ENCODE results near the gene TGFB2. TPM values are rescaled to one million over a fixed set of nuclear protein-coding genes. Genes with fewer than 3 reads are reported as not detected.

Gene TGFB2
- polyA plus RNA-seq, 1 experiment: 14.8 TPM

DNA sequence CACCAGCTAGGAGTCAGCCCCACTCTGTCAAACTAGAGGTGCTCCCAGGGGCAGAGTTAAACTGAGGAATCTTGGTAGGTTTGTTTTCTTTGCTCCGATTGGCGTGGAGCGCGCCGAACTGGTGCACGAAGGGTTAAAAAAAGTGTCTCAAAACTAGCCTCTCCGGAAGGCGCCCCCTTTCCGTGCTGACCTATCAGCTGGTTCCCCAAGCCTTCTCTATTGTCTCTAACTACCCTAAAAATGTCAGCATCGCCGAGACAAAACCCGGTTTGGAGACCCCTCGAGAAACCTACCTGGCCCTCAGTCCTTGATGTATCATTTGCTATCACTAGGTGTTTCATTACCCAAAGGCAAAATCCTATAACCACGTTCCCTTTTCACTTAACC lies 2.2 kb downstream of the TGFB2 start:
- POLR2A ChIA-PET: interaction anchor here (0.6 to 1.0 kb wide), 5 partner anchors 17 to 359 kb away, joined by 3 to 5 read pairs (median 4); no protein-coding TSS in a partner anchor
- H3K4me3 ChIP-seq (ENCODE audit: low read depth, low read length): peak overlapping the region; percentile 75
- peak overlapping the region; percentile 71 for H3K27ac ChIP-seq (ENCODE audit: low read depth, low read length)
- H3K9me3 ChIP-seq (ENCODE audit: control insufficient read depth, insufficient read depth, low read length): no peaks in the 10 kb centered on the region
- H3K27me3 ChIP-seq (ENCODE audit: control insufficient read depth, insufficient read depth, low read length): no peaks in the 10 kb centered on the region
- TF ChIP-seq, protein P1, sequence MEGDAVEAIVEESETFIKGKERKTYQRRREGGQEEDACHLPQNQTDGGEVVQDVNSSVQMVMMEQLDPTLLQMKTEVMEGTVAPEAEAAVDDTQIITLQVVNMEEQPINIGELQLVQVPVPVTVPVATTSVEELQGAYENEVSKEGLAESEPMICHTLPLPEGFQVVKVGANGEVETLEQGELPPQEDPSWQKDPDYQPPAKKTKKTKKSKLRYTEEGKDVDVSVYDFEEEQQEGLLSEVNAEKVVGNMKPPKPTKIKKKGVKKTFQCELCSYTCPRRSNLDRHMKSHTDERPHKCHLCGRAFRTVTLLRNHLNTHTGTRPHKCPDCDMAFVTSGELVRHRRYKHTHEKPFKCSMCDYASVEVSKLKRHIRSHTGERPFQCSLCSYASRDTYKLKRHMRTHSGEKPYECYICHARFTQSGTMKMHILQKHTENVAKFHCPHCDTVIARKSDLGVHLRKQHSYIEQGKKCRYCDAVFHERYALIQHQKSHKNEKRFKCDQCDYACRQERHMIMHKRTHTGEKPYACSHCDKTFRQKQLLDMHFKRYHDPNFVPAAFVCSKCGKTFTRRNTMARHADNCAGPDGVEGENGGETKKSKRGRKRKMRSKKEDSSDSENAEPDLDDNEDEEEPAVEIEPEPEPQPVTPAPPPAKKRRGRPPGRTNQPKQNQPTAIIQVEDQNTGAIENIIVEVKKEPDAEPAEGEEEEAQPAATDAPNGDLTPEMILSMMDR (IDR thresholded peaks at IDR 0.05; ENCODE audit: low read depth, low read length): 0 out of 2 replicates have a peak, but pooled peaks have one; percentile 11
- no peak for DNase-seq (ENCODE audit: low read depth, low spot score)
- CTCF ChIA-PET: no interaction called here

DNA sequence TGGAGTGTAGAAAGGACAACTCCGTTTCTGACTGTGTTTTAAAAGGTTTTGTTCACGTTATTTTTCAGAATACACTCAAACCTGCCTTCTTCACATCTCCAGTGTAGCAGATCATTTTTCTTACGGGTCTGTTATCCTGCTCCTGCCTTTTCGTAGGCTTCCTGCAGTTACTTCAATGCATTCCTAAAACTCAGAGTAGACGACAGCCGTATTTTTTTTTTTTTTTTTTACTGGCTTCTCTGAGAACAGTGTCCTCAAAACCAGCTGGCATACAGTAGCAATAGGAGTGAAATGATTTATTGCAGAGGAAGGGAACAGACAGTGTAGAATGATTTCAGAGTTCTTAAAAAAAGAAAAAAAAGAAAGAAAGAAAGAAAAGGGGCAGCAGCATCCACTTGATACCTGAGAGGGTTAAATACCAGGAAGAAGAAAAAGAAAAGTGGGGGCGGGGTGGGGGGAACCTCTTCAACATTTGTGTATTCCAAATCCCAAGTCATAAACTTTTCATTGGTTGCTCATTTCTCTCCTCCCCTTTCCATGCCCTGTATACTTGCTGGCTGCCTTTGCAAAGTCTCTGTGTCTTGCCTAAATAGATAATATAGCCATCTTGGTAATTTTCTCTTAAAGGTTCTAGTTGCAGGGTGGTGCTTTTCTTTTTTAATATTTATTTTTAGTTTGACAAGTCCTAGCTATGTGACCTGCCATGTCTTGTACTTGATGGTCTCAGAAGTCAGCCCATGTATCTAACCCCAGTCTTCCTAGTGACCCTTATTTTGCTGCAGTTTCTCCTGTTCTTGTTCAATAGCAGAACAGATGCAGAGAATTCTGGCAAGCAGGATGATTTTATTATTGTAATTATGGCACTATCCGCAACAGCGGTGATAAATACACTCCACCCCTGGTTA lies 2.8 kb downstream of the TGFB2 start:
- Histone ChIP-seq H3K4me3 (ENCODE audit: low read depth, low read length) (peak overlapping the region; percentile 75), H3K27me3 (ENCODE audit: control insufficient read depth, insufficient read depth, low read length) (no peaks in the 10 kb centered on the region), H3K27ac (ENCODE audit: low read depth, low read length) (peak overlapping the region; percentile 71), H3K9me3 (ENCODE audit: control insufficient read depth, insufficient read depth, low read length) (no peaks in the 10 kb centered on the region)
- CTCF ChIA-PET: interaction anchor here (0.5 to 1.5 kb wide), 2 partner anchors 387 to 1037 kb away, joined by 3 to 10 read pairs; no protein-coding TSS in a partner anchor
- DNase-seq (ENCODE audit: low read depth, low spot score): no peak
- POLR2A ChIA-PET: interaction anchor here (0.6 to 0.7 kb wide), 2 partner anchors 29 to 119 kb away, joined by 4 to 5 read pairs; no protein-coding TSS in a partner anchor
- TF ChIP-seq, protein P1 (IDR thresholded peaks at IDR 0.05; ENCODE audit: low read depth, low read length): no peak

DNA sequence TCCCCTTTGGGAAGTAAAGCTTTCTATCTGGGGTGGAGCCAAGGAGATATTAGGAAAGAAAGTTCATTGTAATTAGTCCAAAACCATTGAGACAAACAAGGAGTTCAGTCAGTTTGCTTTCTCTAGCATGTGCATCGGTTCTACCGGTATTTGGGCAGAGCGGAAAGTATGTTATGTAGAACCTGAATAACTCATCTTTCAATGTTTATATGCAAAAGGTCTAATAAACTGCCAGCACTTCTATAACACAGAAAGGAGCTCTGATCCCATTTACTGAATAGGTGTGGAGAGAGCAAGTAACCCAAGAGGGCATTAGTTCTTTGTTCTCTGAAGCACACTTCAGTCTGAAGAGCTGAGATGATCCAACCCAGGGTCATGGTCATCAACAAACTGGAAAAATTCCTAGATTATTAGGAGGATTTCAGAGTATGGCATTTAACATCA lies 3.5 kb downstream of the TGFB2 start:
- H3K27ac ChIP-seq (ENCODE audit: low read depth, low read length): no peak overlapping the region
- DNase-seq (ENCODE audit: low read depth, low spot score): no peak
- no peaks in the 10 kb centered on the region for H3K27me3 ChIP-seq (ENCODE audit: control insufficient read depth, insufficient read depth, low read length)
- TF ChIP-seq, protein P1 (IDR thresholded peaks at IDR 0.05; ENCODE audit: low read depth, low read length): no peak
- ChIA-PET CTCF (interaction anchor here (0.5 to 1.5 kb wide), 6 partner anchors 10 to 1037 kb away, joined by 3 to 10 read pairs (median 3); no protein-coding TSS in a partner anchor), POLR2A (no interaction called here)
- peak overlapping the region; percentile 75 for H3K4me3 ChIP-seq (ENCODE audit: low read depth, low read length)
- H3K9me3 ChIP-seq (ENCODE audit: control insufficient read depth, insufficient read depth, low read length): no peaks in the 10 kb centered on the region

DNA sequence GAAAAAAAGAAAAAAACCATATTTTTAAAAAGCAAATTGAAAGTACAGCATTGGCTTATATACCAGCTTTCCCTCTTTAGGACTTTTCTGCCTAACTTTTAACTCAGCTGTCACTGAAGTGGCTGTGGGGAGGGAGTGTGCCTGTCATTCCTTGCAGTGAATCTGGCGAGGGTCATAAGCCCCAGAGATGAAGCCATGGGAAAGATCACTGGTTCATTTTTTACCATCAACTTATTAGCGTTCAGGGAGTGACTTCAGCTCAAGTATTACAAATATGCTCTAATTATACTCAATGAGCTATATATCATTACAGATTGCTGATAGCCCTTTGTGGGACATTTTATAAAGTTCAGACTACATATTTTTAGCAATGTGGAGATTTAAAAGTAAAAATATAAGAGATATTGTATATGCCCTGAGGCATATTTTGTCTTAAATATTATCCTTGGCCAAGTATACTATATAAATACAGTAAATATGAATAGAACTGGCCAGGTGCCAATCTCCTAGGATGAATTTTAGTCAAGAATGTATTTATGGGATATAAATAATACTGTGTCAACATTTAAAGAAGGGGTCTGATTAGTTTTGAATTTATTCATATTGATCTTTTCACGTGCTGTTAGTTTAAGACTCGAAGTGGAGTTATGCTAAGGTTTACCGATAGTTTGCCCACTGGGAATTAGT lies 4.4 kb downstream of the TGFB2 start:
- H3K4me3 ChIP-seq (ENCODE audit: low read depth, low read length): peak overlapping the region; percentile 44
- H3K27me3 ChIP-seq (ENCODE audit: control insufficient read depth, insufficient read depth, low read length): no peaks in the 10 kb centered on the region
- H3K27ac ChIP-seq (ENCODE audit: low read depth, low read length): no peak overlapping the region
- TF ChIP-seq, protein P1 (IDR thresholded peaks at IDR 0.05; ENCODE audit: low read depth, low read length): no peak
- CTCF ChIA-PET: interaction anchor here (0.7 to 1.5 kb wide), 5 partner anchors 10 to 1036 kb away, joined by 3 to 4 read pairs (median 3); no protein-coding TSS in a partner anchor
- no peak for DNase-seq (ENCODE audit: low read depth, low spot score)
- no peaks in the 10 kb centered on the region for H3K9me3 ChIP-seq (ENCODE audit: control insufficient read depth, insufficient read depth, low read length)
- POLR2A ChIA-PET: no interaction called here

Data from AG04450 (cell line).